HepG2 (cell line): ENCODE data around the gene TEAD1. TPM values are rescaled to one million over a fixed set of nuclear protein-coding genes. Genes with fewer than 3 reads are reported as not detected.

Experiments
- ATAC-seq: fragments of 200-7000 bp; cut with Tn5 transposase; 3 replicates; pipeline ENCODE4 v1.9.1; 2020; ENCODE audit warnings: mild to moderate bottlenecking, moderate library complexity
- BruUV-seq: library from RNA; stranded (reverse); fragments of 400-500 nt; replicated peaks from 2 replicates; lab custom pipeline; 2021; lab: Mats Ljungman, UMichigan
- CTCF ChIA-PET: fragments of 300-600 bp; formaldehyde crosslinking; extraction: SDS; loops from one replicate; lab custom pipeline; 2021; ENCODE audit warnings: low total read pairs, inconsistent platforms, low intra/inter-chr PET ratio; lab: Yijun Ruan, JAX
- POLR2A ChIA-PET: fragments of 350-600 bp; sonication (Branson Sonifier 250); formaldehyde crosslinking; loops from one replicate; lab custom pipeline; 2020; ENCODE audit warnings: antibody characterized with exemption, inconsistent platforms; lab: Yijun Ruan, JAX
- DNase-seq: peaks from one replicate; pipeline ENCODE4 v3.0.0-alpha.2; 2015; ENCODE audit warnings: low spot score
- FAIRE-seq: peaks from 3 replicates; lab custom pipeline; 2011; peaks lifted over from hg19 to GRCh38; lab: Jason Lieb, UNC
- H2AFZ ChIP-seq: one replicate; pipeline ENCODE4 v1.6.1; 2011; ENCODE audit warnings: low read length, inconsistent platforms
- H3K27ac ChIP-seq: fragments of 300-600 bp; 3 replicates; pipeline ENCODE4 v1.8.0; 2011; ENCODE audit warnings: mixed run types, mild to moderate bottlenecking, mixed read lengths, low read length, inconsistent platforms; ENCODE audit not compliant: insufficient read depth; ENCODE audit errors: extremely low read length
- H3K27me3 ChIP-seq, 2 experiments: fragments of 200-600 bp in 1 of 2; 2 replicates in 1 of 2; 3 replicates in 1 of 2; pipeline versions ENCODE4 v1.6.0 to v1.8.0; 2011; ENCODE audit warnings: low read length in 2 of 2, mild to moderate bottlenecking in 2 of 2, moderate library complexity in 2 of 2, inconsistent platforms in 1 of 2; ENCODE audit not compliant: insufficient read depth in 2 of 2, control insufficient read depth in 1 of 2
- H3K36me3 ChIP-seq, 2 experiments: fragments of 200-600 bp in 1 of 2; replicated peaks in 1 of 2; 2 replicates in 1 of 2; 3 replicates in 1 of 2; pipeline versions ENCODE4 v1.5.1 to v1.8.0; 2011; ENCODE audit warnings: low read length in 2 of 2, inconsistent platforms in 1 of 2; ENCODE audit not compliant: insufficient read depth in 2 of 2, control insufficient read depth in 1 of 2
- H3K4me1 ChIP-seq: 2 replicates; pipeline ENCODE4 v1.5.1; 2012; ENCODE audit warnings: low read length, inconsistent platforms; ENCODE audit not compliant: insufficient read depth
- H3K4me2 ChIP-seq: 2 replicates; pipeline ENCODE4 v1.6.0; 2011; ENCODE audit warnings: low read depth, low read length, inconsistent platforms
- H3K4me3 ChIP-seq, 3 experiments: fragments of 200-600 bp in 1 of 3; sonication (generic), shearing (Covaris generic) in 1 of 3; replicated peaks in 1 of 3; 2 replicates each; pipeline ENCODE4 v1.5.1; 2011 to 2016; ENCODE audit warnings: low read length in 3 of 3, inconsistent platforms in 2 of 3, low read depth in 2 of 3, mild to moderate bottlenecking in 2 of 3, control low read depth in 1 of 3, mixed read lengths in 1 of 3; ENCODE audit not compliant: insufficient read depth in 1 of 3
- H3K79me2 ChIP-seq: one replicate; pipeline ENCODE4 v1.6.1; 2011; ENCODE audit warnings: low read length, inconsistent platforms; ENCODE audit not compliant: insufficient read depth
- H3K9ac ChIP-seq: 2 replicates; pipeline ENCODE4 v1.6.0; 2011; ENCODE audit warnings: mild to moderate bottlenecking, low read depth, low read length, inconsistent platforms; ENCODE audit not compliant: insufficient read depth
- H3K9me3 ChIP-seq: 2 replicates; pipeline ENCODE4 v1.5.1; 2012; ENCODE audit warnings: mild to moderate bottlenecking, low read length
- H4K20me1 ChIP-seq: 2 replicates; pipeline ENCODE4 v1.6.0; 2011; ENCODE audit warnings: inconsistent platforms, mild to moderate bottlenecking, low read length, moderate library complexity; ENCODE audit not compliant: insufficient read depth
- FOXA1 ChIP-seq, 2 experiments: fragments of 450-650 bp in 1 of 2; sonication (generic) in 1 of 2; formaldehyde crosslinking in 1 of 2; IDR thresholded peaks; 2 replicates each; pipeline versions ENCODE4 v1.4.0 to v1.6.1; 2016 to 2020; ENCODE audit warnings: missing genetic modification reagents in 1 of 2
- HNF4G ChIP-seq, 2 experiments: sonication (generic) in 1 of 2; formaldehyde crosslinking in 1 of 2; IDR thresholded peaks; 2 replicates each; pipeline versions ENCODE4 v1.4.0 to v1.6.1; 2011 to 2020; ENCODE audit warnings: borderline replicate concordance in 2 of 2, low read depth in 2 of 2, mild to moderate bottlenecking in 2 of 2, low read length in 1 of 2, missing genetic modification reagents in 1 of 2, moderate library complexity in 1 of 2
- JUND ChIP-seq: sonication (generic); formaldehyde crosslinking; IDR thresholded peaks from 2 replicates; pipeline ENCODE4 v1.8.0; 2022; ENCODE audit warnings: mild to moderate bottlenecking, missing genetic modification reagents
- ZNF441 ChIP-seq: sonication (generic); formaldehyde crosslinking; IDR thresholded peaks from 2 replicates; pipeline ENCODE4 v1.7.0; 2021; ENCODE audit warnings: missing genetic modification reagents, borderline replicate concordance
- ZSCAN22 ChIP-seq: sonication (generic); formaldehyde crosslinking; IDR thresholded peaks from 2 replicates; pipeline ENCODE4 v1.4.0; 2020; ENCODE audit warnings: mild to moderate bottlenecking, missing genetic modification reagents
- WGBS: methylation state at CpG from one replicate; pipeline ENCODE4 v1.1.6; 2017; ENCODE audit warnings: low lambda C conversion rate; 5-methylcytosine and 5-hydroxymethylcytosine counted together
- in situ Hi-C: cut with HindIII; loops from 2 replicates; pipeline ENCODE4 v1.10.0; 2017; ENCODE audit warnings: low pct_unique_long_range_greater_than_20kb; ENCODE audit not compliant: extremely low pct_ligation_motif_present
- intact Hi-C: fragments of 100-400 bp; cut with micrococcal nuclease; formaldehyde crosslinking; loops from one replicate; pipeline ENCODE4 v1.10.0; 2022; ENCODE audit not compliant: unreplicated experiment
- polyA plus RNA-seq, 8 experiments: library from polyadenylated mRNA; depleted of rRNA in 3 of 8; stranded (reverse) in 7 of 8; unstranded in 1 of 8; fragments of >200 nt; fragmentation: Illumina TruSeq in 4 of 8; extraction: Trizol in 4 of 8; gene quantifications; 2 replicates each; pipeline versions ENCODE4 v1.2.1 to v1.2.3, GENCODE V29; 2011 to 2016; ENCODE audit warnings: low read depth in 4 of 8, missing spikeins in 1 of 8, mixed read lengths in 1 of 8; ENCODE audit not compliant: insufficient read depth in 1 of 8
- total RNA-seq, 5 experiments: library from RNA; depleted of rRNA; stranded (reverse); fragments of >200 nt; fragmentation: Illumina TruSeq; extraction: Trizol; gene quantifications; 2 replicates each; pipeline ENCODE4 v1.2.3, GENCODE V29; 2016; ENCODE audit warnings: low read depth in 1 of 5
- TF ChIP-seq, protein P1 (sequence below), 2 experiments: sonication (generic) in 1 of 2; formaldehyde crosslinking in 1 of 2; IDR thresholded peaks; 2 replicates each; pipeline versions ENCODE4 v1.6.1 to v1.9.0; 2014 to 2022; ENCODE audit warnings: antibody characterized with exemption in 1 of 2, borderline replicate concordance in 1 of 2, inconsistent platforms in 1 of 2, low read depth in 1 of 2, missing genetic modification reagents in 1 of 2

Gene TEAD1
- total and polyA plus RNA-seq, 2 of the 13 experiments (the other 11 are each of a cell fraction or from before 2014, with no cell fraction given), result 20.1 to 30.5 TPM

DNA sequence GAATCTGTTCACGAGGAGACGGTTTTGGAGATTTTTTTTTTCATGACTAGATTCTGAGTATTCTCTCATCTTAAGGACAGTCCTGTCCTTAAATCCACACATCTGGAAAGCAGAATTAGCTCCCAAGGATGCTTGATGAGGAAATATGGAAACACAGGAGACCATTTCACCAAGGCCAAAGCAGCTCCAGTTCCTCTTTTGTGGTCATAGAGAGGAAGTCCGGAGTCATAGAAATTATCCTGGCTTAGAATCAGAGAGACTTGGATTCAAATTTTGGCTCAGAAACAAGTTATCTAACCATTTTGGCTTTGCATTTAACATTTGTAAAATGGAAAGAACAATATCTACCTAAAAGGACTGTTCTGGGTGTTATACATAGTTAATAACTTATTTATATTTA, 7.3 kb upstream of the TEAD1 start:
- H3K27me3 ChIP-seq, result peaks cover 0 to 9% of the 10 kb centered on the region in 2 experiments; a peak in 2 of 5 replicates
- no peak overlapping the region for H3K4me3 ChIP-seq
- no peak for ATAC-seq
- no peak for FAIRE-seq
- H4K20me1 ChIP-seq, result no peaks in the 10 kb centered on the region
- no peaks in the 10 kb centered on the region for H3K36me3 ChIP-seq
- no peak for DNase-seq
- WGBS, result 71% methylated on average over 3 of the region's 3 CpGs
- in situ Hi-C loops (no loop called here), intact Hi-C loops (no loop called here)
- ChIA-PET CTCF (no interaction called here), POLR2A (no interaction called here)
- no peak overlapping the region for H3K27ac ChIP-seq
- TF ChIP-seq ZNF441 (CRISPR knock-in tag) (no peak), JUND (CRISPR knock-in tag) (no peak), FOXA1 (IDR thresholded peaks at IDR 0.05) (no peak), FOXA1 (CRISPR knock-in tag; IDR thresholded peaks at IDR 0.05) (no peak), HNF4G (IDR thresholded peaks at IDR 0.05; ENCODE audit: borderline replicate concordance, low read depth, low read length) (no peak), HNF4G (CRISPR knock-in tag; IDR thresholded peaks at IDR 0.05; ENCODE audit: borderline replicate concordance, low read depth) (no peak), ZSCAN22 (CRISPR knock-in tag) (no peak)
- TF ChIP-seq, protein P1, sequence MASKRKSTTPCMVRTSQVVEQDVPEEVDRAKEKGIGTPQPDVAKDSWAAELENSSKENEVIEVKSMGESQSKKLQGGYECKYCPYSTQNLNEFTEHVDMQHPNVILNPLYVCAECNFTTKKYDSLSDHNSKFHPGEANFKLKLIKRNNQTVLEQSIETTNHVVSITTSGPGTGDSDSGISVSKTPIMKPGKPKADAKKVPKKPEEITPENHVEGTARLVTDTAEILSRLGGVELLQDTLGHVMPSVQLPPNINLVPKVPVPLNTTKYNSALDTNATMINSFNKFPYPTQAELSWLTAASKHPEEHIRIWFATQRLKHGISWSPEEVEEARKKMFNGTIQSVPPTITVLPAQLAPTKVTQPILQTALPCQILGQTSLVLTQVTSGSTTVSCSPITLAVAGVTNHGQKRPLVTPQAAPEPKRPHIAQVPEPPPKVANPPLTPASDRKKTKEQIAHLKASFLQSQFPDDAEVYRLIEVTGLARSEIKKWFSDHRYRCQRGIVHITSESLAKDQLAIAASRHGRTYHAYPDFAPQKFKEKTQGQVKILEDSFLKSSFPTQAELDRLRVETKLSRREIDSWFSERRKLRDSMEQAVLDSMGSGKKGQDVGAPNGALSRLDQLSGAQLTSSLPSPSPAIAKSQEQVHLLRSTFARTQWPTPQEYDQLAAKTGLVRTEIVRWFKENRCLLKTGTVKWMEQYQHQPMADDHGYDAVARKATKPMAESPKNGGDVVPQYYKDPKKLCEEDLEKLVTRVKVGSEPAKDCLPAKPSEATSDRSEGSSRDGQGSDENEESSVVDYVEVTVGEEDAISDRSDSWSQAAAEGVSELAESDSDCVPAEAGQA (IDR thresholded peaks at IDR 0.05; ENCODE audit: low read depth), result no peak
- TF ChIP-seq, protein P1 (CRISPR knock-in tag; IDR thresholded peaks at IDR 0.05; ENCODE audit: borderline replicate concordance), result no peak
- BruUV-seq, result no TSS peak
- H3K4me1 ChIP-seq, result peaks cover 30% of the 10 kb centered on the region
- H3K9ac ChIP-seq, result no peak overlapping the region
- no peak overlapping the region for H3K4me2 ChIP-seq
- no peaks in the 10 kb centered on the region for H3K79me2 ChIP-seq
- no peaks in the 10 kb centered on the region for H3K9me3 ChIP-seq
- no peak overlapping the region for H2AFZ ChIP-seq
